H9 (cell line): Measurements from ENCODE around the gene NXPH3. TPM values are rescaled to one million over a fixed set of nuclear protein-coding genes. Genes with fewer than 3 reads are reported as not detected.

Experiments used
- DNase-seq: peaks from one replicate; pipeline ENCODE4 v3.0.0-alpha.2; 2017
- H2AFZ ChIP-seq: one replicate; pipeline ENCODE4 v1.6.1; 2013; ENCODE audit warnings: mild to moderate bottlenecking, low read length, control low read depth, moderate library complexity
- H2AK5ac ChIP-seq: 2 replicates; pipeline ENCODE4 v1.6.1; 2013; ENCODE audit warnings: low read length, control low read depth, mixed read lengths; ENCODE audit not compliant: insufficient read length
- H2BK120ac ChIP-seq: one replicate; pipeline ENCODE4 v1.6.1; 2013; ENCODE audit warnings: low read depth, mild to moderate bottlenecking, low read length, control low read depth, inconsistent platforms; ENCODE audit not compliant: poor library complexity, severe bottlenecking
- H2BK12ac ChIP-seq: 2 replicates; pipeline ENCODE4 v1.6.1; 2013; ENCODE audit warnings: low read length, control low read depth, mixed read lengths, low read depth; ENCODE audit not compliant: insufficient read length
- H2BK15ac ChIP-seq: 2 replicates; pipeline ENCODE4 v1.6.1; 2013; ENCODE audit warnings: low read depth, low read length, control low read depth
- H2BK20ac ChIP-seq: one replicate; pipeline ENCODE4 v1.6.1; 2013; ENCODE audit warnings: low read depth, mild to moderate bottlenecking, low read length, control low read depth, inconsistent platforms; ENCODE audit not compliant: poor library complexity, severe bottlenecking
- H2BK5ac ChIP-seq: 2 replicates; pipeline ENCODE4 v1.6.1; 2013; ENCODE audit warnings: low read length, control low read depth, mixed read lengths; ENCODE audit not compliant: insufficient read length
- H3K14ac ChIP-seq: 2 replicates; pipeline ENCODE4 v1.6.1; 2013; ENCODE audit warnings: low read length, control low read depth; ENCODE audit not compliant: insufficient read depth
- H3K18ac ChIP-seq: 2 replicates; pipeline ENCODE4 v1.6.1; 2013; ENCODE audit warnings: low read depth, mild to moderate bottlenecking, mixed read lengths, low read length, control low read depth; ENCODE audit not compliant: insufficient read length
- H3K23ac ChIP-seq: 2 replicates; pipeline ENCODE4 v1.6.1; 2013; ENCODE audit warnings: low read length, control low read depth, mixed read lengths, low read depth; ENCODE audit not compliant: insufficient read length
- H3K23me2 ChIP-seq: 2 replicates; pipeline ENCODE4 v1.6.1; 2013; ENCODE audit warnings: low read depth, mild to moderate bottlenecking, mixed read lengths, low read length, control low read depth; ENCODE audit not compliant: insufficient read length, poor library complexity, severe bottlenecking
- H3K27ac ChIP-seq: 2 replicates; pipeline ENCODE4 v1.5.1; 2013; ENCODE audit warnings: low read length, control low read depth, mixed read lengths, low read depth; ENCODE audit not compliant: insufficient read length
- H3K27me3 ChIP-seq: 2 replicates; pipeline ENCODE4 v1.6.1; 2013; ENCODE audit warnings: low read length, control low read depth, inconsistent platforms; ENCODE audit not compliant: insufficient read depth
- H3K4ac ChIP-seq: 2 replicates; pipeline ENCODE4 v1.6.1; 2013; ENCODE audit warnings: low read depth, mild to moderate bottlenecking, control low read depth, inconsistent platforms, low read length, moderate library complexity
- H3K4me1 ChIP-seq: 2 replicates; pipeline ENCODE4 v1.6.1; 2013; ENCODE audit warnings: low read length, control low read depth, inconsistent platforms; ENCODE audit not compliant: insufficient read depth
- H3K4me2 ChIP-seq: 2 replicates; pipeline ENCODE4 v1.6.1; 2013; ENCODE audit warnings: low read length, control low read depth, mixed read lengths; ENCODE audit not compliant: insufficient read length, insufficient read depth
- H3K56ac ChIP-seq: 2 replicates; pipeline ENCODE4 v1.6.1; 2013; ENCODE audit warnings: low read depth, mild to moderate bottlenecking, mixed read lengths, low read length, control low read depth; ENCODE audit not compliant: insufficient read length
- H3K79me1 ChIP-seq: 2 replicates; pipeline ENCODE4 v1.6.1; 2013; ENCODE audit warnings: low read depth, mild to moderate bottlenecking, moderate library complexity, low read length, control low read depth, inconsistent platforms; ENCODE audit not compliant: insufficient read depth, poor library complexity, severe bottlenecking
- H3K79me2 ChIP-seq: 2 replicates; pipeline ENCODE4 v1.6.1; 2013; ENCODE audit warnings: low read length, control low read depth, inconsistent platforms; ENCODE audit not compliant: insufficient read depth
- H3K9ac ChIP-seq: 2 replicates; pipeline ENCODE4 v1.6.1; 2013; ENCODE audit warnings: low read length, control low read depth, mixed read lengths; ENCODE audit not compliant: insufficient read length; ENCODE audit errors: extremely low read depth
- H3K9me3 ChIP-seq: one replicate; pipeline ENCODE4 v1.6.1; 2013; ENCODE audit warnings: low read depth, low read length, inconsistent platforms; ENCODE audit not compliant: control insufficient read depth
- H3T11ph ChIP-seq: one replicate; pipeline ENCODE4 v1.6.1; 2013; ENCODE audit warnings: mild to moderate bottlenecking, low read length, control low read depth, inconsistent platforms
- H4K20me1 ChIP-seq: one replicate; pipeline ENCODE4 v1.6.1; 2013; ENCODE audit not compliant: control insufficient read depth, insufficient read length, insufficient read depth
- H4K5ac ChIP-seq: 2 replicates; pipeline ENCODE4 v1.6.1; 2013; ENCODE audit warnings: low read depth, mild to moderate bottlenecking, mixed read lengths, low read length, control low read depth; ENCODE audit not compliant: insufficient read length
- H4K8ac ChIP-seq: replicated peaks from 2 replicates; pipeline ENCODE4 v1.6.1; 2013; ENCODE audit warnings: low read length, control low read depth, mixed read lengths, low read depth; ENCODE audit not compliant: insufficient read length
- H4K91ac ChIP-seq: 2 replicates; pipeline ENCODE4 v1.6.1; 2013; ENCODE audit warnings: low read depth, mild to moderate bottlenecking, moderate library complexity, mixed read lengths, low read length, control low read depth; ENCODE audit not compliant: insufficient read length
- H3K27ac Mint-ChIP-seq, 3 experiments: 2 replicates in 2 of 3; 3 replicates in 1 of 3; pipeline ENCODE4 v1.8.0; 2020 to 2021; ENCODE audit warnings: mixed read lengths in 3 of 3, mild to moderate bottlenecking in 1 of 3, moderate library complexity in 1 of 3
- H3K27me3 Mint-ChIP-seq: 2 replicates; pipeline ENCODE4 v1.8.0; 2021; ENCODE audit warnings: low read depth, mild to moderate bottlenecking, moderate library complexity, mixed read lengths
- H3K36me3 Mint-ChIP-seq, 3 experiments: 2 replicates in 2 of 3; 3 replicates in 1 of 3; pipeline ENCODE4 v1.8.0; 2020 to 2021; ENCODE audit warnings: low read depth in 3 of 3, mixed read lengths in 3 of 3; ENCODE audit not compliant: insufficient read depth in 1 of 3
- H3K4me1 Mint-ChIP-seq, 2 experiments: 2 replicates each; pipeline ENCODE4 v1.8.0; 2020; ENCODE audit warnings: mixed read lengths in 2 of 2
- H3K4me3 Mint-ChIP-seq, 2 experiments: 2 replicates in 1 of 2; 3 replicates in 1 of 2; pipeline ENCODE4 v1.8.0; 2020 to 2021; ENCODE audit warnings: mild to moderate bottlenecking in 2 of 2, mixed read lengths in 2 of 2, moderate library complexity in 1 of 2
- H3K9me3 Mint-ChIP-seq, 2 experiments: 2 replicates in 1 of 2; 3 replicates in 1 of 2; pipeline ENCODE4 v1.8.0; 2020; ENCODE audit warnings: mild to moderate bottlenecking in 2 of 2, mixed read lengths in 2 of 2, moderate library complexity in 1 of 2
- CTCF ChIP-seq: fragments of 200-600 bp; sonication (generic); conservative IDR thresholded peaks from 3 replicates; pipeline ENCODE4 v1.8.0; 2021; ENCODE audit warnings: antibody characterized with exemption, mild to moderate bottlenecking
- WGBS: extraction: QIAGEN DNeasy Blood & Tissue Kit; methylation state at CpG from one replicate; pipeline ENCODE4 v1.1.7; 2013; ENCODE audit warnings: missing lambda C conversion rate, low lambda C conversion rate, mixed read lengths; ENCODE audit not compliant: insufficient read length; ENCODE audit errors: extremely low coverage; 5-methylcytosine and 5-hydroxymethylcytosine counted together
- total RNA-seq: library from RNA; stranded (reverse); gene quantifications from 2 replicates; pipeline ENCODE4 v1.2.1, GENCODE V29; 2021

The NXPH3 gene
- total RNA-seq, 1 experiment from 2014 or later, result 1.3 TPM

GRCh38 chr17:49613182-49613800 is 37.6 kb downstream of the NXPH3 start:
- no CpG with 5 or more reads among the region's 1 CpG for WGBS
- H3K4ac ChIP-seq, result no peak overlapping the region
- no peaks in the 10 kb centered on the region for H3K27me3 ChIP-seq
- no peaks in the 10 kb centered on the region for H3K4me1 ChIP-seq
- no peak overlapping the region for H2BK20ac ChIP-seq
- Mint-ChIP-seq H3K4me1 (no peaks in the 10 kb centered on the region), H3K4me3 (no peak overlapping the region), H3K27ac (no peak overlapping the region), H3K9me3 (no peaks in the 10 kb centered on the region), H3K36me3 (peaks cover 15 to 47% (median 46%) of the 10 kb centered on the region in 3 experiments; a peak in 6 of 7 replicates), H3K27me3 (no peaks in the 10 kb centered on the region)
- peaks cover 6% of the 10 kb centered on the region for H3K79me1 ChIP-seq
- no peak for DNase-seq
- H2AFZ ChIP-seq, result no peak overlapping the region
- H3K23ac ChIP-seq, result no peak overlapping the region
- no peak overlapping the region for H3K9ac ChIP-seq
- no peak overlapping the region for H3K18ac ChIP-seq
- no peak overlapping the region for H3K27ac ChIP-seq
- no peak for TF ChIP-seq CTCF
- H2BK120ac ChIP-seq, result no peak overlapping the region
- no peak overlapping the region for H4K5ac ChIP-seq
- no peak overlapping the region for H3K14ac ChIP-seq
- H4K91ac ChIP-seq, result no peak overlapping the region
- no peak overlapping the region for H2BK5ac ChIP-seq
- no peak overlapping the region for H2BK15ac ChIP-seq
- no peak overlapping the region for H3K4me2 ChIP-seq
- no peaks in the 10 kb centered on the region for H3K23me2 ChIP-seq
- no peaks in the 10 kb centered on the region for H3K9me3 ChIP-seq
- H3K56ac ChIP-seq, result no peak overlapping the region
- H3K79me2 ChIP-seq, result no peaks in the 10 kb centered on the region
- H4K8ac ChIP-seq, result no peak overlapping the region
- H2AK5ac ChIP-seq, result no peak overlapping the region
- no peak overlapping the region for H2BK12ac ChIP-seq
- H4K20me1 ChIP-seq, result no peaks in the 10 kb centered on the region
- H3T11ph ChIP-seq, result no peak overlapping the region
